Limb (tissue), 2 donors: ENCODE measurements around the gene WDR7.

Source experiments
- DNase-seq, 2 donors: peaks; one replicate each; pipeline ENCODE4 v3.0.0-alpha.2; 2016; ENCODE audit errors: extremely low spot score in 2 of 2

WDR7 gene

DNA sequence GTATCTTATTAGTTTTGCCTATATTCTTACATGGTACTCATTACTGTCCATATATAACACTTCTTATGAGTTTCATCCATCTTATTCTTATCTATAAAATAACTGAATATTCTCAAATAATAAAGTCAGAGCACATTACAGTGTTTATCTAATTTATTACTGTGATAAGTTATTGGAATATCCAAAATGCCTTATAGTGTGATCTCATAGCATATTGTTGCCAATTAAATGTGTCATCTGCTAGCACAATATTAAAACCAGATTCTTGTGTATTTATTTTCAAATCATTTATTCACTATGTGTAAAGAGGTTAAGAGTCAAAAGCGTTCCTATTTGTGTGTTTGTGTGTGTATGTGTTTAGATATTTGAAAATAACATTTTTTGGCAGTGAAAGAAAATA, 151.9 kb downstream of the WDR7 start:
- DNase-seq: no peak

DNA sequence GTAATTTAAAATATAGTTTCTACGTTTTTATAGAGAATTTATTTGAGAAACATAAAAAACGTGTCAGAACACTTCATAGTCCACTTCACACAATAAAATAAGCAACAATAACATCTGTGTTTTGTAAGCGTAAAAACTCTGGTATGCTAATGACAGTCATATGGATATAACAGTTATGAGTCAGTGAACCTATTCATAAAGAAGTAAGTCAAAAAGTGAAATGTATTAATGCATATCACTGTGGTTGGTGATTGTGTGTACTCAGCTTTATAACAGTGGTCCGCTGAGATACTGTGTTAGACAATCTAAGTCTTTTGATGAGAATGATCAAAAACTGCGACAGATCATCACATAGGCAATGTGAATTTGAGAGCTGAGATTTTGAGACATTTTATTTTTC, 153.2 kb downstream of the WDR7 start:
- DNase-seq: no peak

DNA sequence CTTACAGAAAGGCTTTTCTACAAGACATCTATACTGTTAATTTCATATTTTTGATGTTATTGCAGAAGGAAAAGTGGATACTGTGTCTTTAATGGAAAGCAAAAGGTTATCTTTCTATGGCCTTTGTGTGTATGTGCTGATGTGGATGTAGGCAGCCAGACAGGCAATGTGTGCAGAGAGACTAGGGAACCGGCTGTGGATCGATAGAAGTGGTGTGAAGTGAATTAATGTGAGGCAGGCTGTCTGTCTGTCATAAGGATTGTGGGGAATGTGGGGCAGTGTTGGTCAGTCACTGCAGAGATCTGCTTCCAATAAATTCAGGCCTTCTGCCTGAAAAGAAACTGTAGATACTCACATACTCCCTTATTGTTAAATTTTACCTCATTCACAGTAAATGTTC, 156.7 kb downstream of the WDR7 start:
- no peak for DNase-seq

DNA sequence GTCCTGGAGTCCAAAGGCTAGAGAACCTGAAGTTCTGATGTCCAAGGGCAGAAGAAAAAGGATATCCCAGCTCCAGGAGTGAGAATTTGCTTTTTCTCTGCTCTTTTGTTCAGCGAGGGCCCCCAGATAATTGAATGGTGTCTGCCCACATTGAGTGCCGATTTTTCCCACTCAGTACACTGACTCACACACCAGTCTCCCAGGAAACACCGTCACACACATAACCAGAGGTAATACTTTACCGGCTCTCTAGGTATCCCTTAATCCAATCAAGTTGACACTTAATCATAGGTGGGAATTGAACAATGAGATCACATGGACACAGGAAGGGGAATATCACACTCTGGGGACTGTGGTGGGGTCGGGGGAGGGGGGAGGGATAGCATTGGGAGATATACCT, 161.5 kb downstream of the WDR7 start:
- no peak for DNase-seq

DNA sequence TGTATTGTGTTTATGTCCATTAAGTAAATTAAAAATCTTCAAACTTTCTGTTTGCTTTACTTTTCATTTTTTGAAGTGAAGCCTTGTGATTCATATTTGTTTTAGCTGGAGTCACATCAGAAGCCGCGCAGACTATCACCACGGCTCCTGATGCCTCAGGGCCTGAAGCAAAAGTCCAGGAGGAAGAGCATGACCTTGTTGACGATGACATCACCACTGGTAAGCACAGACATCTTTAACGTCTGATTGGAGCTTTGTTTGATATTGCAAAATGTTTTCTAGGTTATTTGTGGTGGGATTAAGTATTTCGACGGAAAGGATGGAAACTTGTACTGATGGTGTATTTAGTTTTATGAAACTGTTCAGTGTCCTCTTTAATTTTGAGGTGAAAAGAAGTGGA, 164.8 kb downstream of the WDR7 start:
- DNase-seq: no peak

DNA sequence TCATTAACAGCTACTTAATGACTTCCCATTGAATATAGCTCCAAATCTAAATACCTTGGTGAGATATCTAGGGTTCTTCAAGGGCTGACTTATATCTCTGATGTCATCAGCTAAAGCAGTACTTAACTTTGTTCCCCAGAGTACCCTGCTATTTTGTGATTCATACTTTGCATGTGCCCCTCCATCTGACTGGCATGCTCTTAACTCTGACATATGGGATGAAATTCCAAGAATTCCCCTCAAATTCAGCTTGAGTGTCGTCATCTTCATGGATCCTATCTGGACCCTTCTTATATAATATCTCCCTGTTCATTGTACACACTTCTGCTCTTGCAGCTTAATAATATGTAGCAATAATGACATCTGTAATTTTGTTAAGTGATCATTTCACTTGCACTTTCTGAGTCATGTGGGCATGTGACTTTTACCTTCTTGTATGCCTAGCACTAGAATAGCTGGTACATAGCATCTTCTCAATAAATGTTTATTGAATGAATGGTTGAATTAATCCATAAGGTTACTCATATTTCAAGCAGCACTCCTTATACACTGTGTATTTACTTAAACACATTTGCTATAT, 172.9 kb downstream of the WDR7 start:
- no peak for DNase-seq

DNA sequence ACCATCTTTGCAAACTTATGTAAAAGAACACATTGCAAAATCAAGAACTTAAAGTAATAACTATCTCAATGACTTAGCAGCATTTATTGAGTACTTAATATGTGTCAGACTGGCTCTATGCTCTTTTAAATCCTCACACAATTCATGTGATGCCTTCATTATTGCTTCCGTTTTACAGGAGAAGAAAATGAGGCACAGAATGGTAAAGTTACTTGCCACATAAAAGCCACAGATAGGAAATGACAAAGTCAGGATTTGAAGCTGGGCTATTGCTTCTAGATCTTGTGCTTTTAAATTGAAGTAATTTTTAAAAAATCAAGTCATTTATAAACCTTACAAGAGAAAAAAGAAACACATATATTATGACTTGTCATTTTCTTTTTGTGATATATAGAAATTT, 174.2 kb downstream of the WDR7 start:
- no peak for DNase-seq

DNA sequence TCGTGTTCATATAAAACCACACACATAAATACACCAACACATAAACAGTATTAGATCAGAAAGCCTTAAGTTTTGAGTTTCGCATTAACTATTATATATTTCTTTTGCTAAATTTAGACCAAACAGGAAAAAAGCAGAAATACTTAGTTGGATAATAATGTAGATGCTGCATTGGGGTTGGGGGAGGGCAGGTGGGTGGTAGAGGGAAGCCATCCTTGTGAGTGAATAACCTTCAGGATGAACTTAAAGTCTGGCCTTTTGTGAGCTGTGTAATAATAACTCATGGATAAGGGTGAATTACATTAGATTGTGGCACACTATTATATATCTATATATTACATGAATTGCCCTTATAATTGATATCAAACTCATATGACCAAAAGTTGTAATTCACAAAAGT, 174.7 kb downstream of the WDR7 start:
- DNase-seq: no peak

DNA sequence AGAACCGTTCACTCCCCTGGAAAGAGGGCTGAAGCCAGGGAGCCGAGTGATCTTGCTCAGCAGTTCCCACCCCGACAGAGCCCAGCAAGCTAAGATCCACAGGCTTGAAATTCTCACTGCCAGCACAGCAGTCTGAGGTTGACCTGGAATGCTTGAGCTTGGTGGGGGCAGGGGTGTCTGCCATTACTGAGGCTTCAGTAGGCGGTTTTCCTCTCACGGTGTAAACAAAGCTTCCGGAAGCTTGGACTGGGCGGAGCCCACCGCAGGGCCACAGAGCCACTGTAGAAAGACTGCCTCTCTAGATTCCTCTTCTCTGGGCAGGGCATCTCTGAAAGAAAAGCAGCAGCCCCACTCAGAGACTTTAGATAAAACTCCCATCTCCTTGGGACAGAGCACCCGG, 180.8 kb downstream of the WDR7 start:
- no peak for DNase-seq

DNA sequence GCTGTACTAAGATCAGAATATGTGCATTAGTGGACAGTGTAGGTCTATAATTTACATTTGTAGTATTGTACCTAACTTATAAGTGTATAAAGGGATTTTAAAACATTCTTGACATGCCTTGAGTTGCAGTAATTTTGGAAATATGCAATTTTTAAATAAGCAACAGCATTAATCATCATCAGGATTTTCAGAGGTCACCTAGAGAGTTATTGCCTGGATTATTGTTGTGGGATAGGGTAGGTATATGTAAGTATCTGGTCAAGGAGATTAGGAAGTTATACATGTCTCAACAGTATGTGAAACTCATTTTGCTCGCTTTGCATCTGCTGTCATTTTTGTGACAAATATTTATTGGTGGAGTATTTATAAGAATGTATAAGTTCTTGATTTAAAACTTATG, 184.2 kb downstream of the WDR7 start:
- no peak for DNase-seq

DNA sequence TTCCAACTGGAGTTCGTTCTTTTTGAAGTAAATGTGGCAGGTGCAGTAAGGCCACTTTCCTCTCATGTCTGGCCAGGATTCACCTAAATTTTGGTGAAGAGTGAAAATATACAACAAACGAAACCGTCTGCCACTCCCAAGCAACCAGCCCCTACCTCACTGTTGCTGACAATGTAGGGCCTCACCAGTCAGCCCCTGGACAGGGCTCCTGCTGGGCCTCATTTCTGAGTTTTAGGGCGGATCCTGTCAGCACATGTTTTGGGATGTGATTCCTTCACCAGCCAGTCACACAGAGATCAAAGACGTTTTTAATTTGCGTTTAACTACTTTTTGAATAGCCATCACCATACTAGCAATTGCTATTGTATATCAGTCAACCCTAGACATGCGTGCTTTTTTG, 185.0 kb downstream of the WDR7 start:
- no peak for DNase-seq

DNA sequence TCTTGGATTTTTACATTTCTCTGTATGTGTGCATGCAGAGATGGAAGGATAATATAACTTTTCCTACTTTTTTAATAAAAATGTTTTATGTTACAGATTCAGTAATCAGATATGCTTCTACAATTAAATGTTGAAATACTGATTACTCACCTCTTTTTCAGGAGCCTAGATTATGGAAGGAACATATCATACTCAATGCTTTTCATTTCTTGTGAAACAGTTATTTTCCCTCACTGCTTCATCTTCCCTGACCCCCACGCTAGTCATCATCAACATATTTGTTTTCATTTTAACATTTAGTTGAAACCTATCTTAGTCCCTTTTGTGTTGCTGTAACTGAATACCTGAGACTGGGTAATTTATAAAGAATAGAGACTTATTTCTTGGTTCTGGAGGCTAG, 190.7 kb downstream of the WDR7 start:
- no peak for DNase-seq

DNA sequence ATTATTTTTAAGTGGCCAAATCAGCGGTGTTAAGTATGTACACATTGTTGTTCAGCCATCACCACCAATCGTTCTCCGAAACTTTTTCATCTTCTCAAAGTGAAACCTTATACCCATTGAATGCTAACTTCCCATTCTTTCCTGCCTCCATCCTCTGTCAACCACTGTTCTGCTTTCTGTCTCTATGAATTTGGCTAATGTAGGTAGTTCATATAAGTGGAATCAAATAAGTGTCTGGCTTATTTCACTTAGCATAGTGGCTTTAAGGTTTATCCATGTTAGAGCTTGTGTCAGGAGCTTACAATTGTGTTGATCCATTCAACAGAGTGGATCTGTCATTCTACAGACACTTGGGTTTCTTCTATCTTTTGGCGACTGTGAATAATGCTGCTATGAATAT, 192.1 kb downstream of the WDR7 start:
- no peak for DNase-seq

DNA sequence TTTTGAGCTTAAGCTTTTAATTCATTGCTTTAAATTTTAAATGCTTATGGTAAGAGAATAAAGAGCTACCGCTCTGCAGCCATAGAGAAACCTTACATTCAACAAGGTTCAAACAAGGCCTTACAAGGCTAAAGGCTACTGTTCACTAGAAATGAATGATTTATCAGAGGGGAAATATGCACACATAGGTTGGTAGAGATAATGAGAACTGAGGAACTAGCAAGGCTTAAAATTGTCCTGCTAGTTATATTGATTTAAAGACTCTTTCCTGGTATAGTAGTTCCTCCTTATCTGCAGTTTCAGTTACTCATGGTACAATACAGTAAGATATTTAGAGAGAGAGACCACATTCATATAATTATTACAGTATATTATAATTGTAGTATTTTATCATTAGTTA, 193.4 kb downstream of the WDR7 start:
- DNase-seq: no peak

DNA sequence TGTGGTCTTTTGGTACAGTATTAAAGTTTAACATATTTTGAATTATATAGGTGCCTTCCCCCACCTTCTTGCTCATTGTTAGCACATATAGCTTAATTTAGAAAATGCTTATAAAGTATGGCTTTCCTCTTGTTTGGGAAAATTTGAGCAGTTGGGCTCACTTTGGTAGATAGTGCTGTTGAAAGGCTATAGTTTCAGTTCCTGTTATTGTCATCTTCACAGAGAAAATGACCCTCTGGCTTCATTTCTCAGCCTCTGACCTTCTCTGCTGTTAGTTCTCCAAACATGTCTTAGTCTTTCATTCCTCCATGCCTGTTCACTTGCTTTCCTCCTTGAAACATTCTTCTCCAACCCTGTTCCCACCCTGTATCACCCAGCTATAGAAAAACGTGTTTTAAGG, 200.6 kb downstream of the WDR7 start:
- DNase-seq: no peak

DNA sequence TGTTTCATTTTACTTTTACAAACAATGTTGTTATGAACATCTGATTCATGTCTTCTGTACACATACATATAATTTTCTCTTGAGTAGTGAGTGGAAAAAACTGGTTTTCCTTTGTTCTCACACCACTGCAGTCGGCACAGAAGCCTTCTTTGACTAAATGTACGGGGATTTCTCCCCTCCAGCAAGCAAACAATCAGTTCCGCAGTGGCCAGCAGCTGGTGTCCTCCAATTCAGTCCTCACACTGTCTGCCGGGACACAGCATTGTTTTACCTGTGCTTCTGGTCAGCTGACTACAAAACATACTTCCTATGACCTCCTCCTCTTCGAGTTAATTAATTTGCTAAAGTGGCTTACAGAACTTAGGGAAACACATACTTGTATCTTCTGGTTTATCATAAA, 202.8 kb downstream of the WDR7 start:
- DNase-seq: no peak

DNA sequence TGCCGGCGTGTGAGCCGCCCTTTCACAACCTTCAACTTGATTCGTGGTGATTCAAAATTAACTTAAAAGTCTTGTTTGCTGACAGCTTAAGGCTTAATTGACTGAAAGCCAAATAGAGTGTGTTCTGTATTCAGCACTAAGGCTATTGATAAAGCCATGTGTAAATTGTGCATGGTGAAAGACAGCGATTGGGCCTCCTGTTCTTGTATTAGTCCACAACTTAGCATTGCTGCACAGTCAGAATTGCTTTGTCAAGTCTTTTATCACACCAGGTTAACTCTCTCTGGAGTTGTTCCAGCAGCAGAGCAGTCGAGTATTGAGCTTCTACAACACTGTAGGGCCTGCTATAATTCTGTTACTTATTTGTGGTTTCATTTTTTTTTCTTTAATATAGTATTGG, 210.1 kb downstream of the WDR7 start:
- no peak for DNase-seq

DNA sequence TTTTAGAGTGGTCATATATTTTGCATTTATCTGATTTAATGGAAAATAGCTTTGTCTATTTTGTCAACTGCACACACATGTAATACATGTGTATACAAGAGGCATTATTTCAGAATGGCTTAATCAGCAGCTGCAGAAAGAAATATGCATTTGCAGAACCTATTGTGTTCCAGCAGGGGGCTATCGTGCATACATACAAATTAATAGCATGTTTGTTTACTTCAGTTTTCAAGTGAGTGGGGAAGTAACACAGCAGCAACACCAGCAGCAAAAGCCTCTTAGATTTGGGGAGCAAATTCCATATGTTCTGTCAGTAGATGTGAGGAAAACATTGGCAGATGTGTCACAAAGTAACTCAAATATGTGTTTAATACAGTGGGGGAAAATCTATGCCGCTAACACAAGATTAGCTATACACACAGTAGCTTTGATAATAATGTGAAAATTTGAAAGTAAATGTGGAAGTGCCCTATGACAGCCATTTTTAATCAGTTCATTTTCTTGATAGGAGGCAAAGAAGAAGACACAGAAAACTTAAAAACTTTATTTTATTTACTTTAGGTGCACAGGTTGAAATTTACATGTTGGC, 218.1 kb downstream of the WDR7 start:
- DNase-seq: peak in 1 of 2 donors; percentile 72

DNA sequence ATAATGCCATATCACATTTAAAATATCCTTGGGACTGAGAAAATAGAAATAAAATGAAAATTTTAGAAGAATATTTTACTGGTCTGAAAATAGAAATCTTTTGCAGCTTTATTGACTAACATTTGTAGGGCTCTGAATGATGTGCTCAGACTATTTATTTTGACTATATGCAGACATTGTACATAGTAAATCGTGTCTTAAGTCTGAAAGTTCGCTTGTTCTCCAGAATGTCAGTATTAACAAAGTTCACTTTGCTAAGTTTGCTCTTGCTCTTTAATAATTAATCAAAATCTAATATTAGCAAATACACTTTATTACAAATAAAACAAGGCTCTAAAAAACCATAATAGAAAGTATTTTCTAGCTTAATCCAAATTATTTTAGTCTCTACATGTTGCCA, 219.8 kb downstream of the WDR7 start:
- DNase-seq: no peak

DNA sequence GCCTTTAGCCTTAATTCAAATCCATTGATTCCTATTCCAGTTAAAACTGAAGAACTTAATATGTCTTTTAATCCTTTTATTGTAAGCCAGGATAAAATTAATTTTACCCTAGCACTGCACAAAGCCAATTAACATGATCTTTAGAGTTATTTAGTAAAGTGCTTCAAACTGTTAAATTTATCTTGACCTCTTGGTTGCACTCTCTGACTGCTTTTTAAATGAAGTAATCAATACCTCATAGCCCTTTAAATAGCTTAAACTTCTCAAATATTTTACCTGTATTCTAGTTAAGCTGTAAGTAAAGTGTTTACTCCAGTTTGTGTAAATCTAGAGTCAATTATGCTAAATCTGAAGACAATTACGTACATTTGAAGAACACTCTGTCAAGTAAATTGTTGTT, 221.0 kb downstream of the WDR7 start:
- no peak for DNase-seq

DNA sequence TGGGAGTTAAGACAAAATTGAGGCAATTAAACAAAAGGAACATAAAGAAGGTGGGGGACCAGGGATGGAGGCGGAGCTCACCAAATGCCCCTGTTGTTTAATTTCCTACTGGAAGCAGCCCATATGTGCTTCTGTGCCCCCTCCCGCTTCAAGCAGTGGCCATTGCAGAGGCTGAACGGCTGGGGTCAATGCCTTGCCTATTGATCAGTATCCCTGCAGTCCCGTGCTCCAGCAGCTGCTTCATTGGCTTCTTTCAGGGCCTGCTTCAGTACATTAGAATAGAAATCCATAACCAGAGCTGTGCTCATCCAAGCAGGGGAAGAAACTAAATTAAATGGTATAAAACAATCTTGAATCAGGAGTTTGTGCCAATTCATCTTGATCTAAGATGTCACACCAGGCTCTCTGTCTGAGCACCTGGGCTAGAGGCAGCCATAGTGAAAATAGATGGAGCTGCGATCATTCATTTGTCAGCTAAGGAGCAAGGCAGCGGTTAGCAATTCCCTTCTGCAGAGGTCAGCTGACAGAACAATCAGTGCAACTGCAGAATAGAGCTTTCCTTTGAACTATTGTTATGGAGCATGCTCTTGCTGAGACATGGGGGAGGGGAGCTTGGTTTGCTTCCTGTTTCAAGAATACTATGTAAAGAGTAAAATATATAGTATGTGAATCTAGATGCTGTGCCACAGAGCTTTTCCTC, 222.4 kb downstream of the WDR7 start:
- DNase-seq: no peak

DNA sequence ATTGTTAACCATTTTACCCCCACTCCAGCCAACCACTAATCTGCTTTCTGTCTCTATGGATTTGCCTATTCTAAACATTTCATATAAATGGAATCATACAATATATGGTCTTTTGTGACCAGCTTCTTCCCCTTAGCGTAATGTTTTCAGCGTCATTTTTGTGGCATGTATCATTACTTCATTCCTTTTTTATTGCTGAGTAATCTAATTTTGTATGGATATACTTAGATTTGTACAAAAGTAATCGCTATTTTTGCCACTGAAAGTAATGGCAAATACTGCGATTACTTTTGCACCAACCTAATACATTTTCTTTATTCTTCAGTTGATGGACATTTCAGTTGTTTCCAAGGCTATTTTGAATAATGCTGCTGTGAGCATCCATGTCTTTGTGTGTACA, 227.6 kb downstream of the WDR7 start:
- no peak for DNase-seq

DNA sequence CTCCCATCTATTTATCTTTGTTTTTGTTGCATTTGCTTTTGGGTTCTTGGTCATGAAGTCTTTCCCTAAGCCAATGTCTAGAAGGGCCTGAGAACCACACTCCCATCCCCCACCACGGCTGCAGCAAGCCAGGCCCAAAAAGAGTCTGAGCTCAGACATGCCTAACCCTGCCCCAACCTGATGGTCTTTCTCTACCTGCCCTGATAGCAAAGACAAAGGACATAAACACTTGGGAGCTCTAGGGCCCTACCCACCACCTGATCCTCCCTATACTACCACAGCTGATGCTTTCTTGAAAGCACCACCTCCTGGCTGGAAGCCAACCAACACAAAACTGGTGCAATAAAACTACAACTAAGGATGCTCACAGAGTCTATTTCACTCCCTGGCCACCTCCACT, 233.4 kb downstream of the WDR7 start:
- no peak for DNase-seq
